NCI-H748 treated with DMSO at 0.1 percent for 48 hours (cell line): ENCODE data around the gene FUBP3.

ENCODE experiments used
- DNase-seq: peaks from one replicate; lab custom pipeline; 2025; lab: John Stamatoyannopoulos, UW

The FUBP3 gene

DNA sequence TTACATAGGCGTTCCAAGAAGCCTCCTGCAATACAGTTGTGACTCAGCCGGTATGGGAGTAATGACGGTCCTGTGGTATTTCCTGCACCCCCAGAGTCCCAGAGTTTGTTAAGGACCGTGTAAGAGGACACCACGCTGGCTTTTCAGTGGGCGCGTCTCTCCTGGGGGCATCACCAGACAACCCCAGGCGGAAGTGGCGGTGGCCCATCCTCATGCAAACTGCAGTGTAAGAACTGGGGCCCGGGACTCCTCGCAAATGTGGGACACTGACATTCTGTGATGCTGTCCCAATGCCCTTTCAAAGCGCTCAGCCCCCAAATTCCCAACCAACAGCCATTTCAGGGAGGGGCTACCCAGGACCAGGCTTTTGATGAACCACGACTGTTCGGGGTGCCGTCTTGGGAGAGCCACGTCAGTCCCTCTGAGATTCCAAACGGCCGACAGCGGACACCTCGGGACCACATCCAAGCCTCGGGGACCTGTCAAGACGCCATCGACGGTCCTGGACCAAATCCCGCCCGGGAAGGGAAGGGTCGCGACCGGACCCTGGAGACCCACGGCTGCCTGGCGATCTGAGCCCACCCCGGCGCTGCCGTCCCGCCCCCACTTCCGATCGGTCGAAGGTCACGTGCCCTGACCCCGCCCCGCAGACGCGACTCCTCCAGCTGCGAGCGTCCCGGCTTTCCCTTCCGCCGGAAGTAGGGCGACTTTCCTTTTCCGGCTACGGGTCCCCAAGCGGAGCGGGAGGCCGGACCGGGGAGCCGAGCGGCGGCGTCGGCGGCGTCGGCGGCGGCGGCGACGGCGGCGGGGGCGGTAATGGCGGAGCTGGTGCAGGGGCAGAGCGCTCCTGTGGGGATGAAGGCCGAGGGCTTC, at the start of gene FUBP3:
Gene FUBP3 (plus strand): TSS at position 713 of the 873 bp plus-strand sequence. CDS start 104 bp downstream, at position 817.
- peak; percentile 59 for DNase-seq

- DNase-seq = no peak
These were observed 48.4 kb upstream of the FUBP3 start for GRCh38 chr9:130530938-130531337.

DNA sequence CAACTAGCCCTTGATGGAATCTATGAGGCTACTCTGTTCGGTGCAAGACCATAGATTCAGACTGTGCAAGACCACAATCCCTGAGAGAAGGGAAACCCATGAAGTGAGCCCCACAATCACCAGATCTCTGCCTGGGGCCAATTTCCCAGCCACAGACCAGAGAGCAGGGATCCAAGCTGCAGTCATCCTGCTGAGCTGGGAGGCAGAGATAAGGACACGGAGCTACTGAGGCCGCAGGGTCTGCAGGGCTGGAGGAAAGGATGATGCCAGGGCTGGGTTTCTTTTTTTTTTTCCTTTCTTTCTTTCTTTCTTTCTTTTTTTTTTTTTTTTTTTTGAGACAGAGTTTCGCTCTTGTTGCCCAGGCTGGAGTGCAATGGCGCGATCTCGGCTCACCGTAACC, 47.7 kb upstream of the FUBP3 start:
- no peak for DNase-seq

- DNase-seq = no peak
These were observed 46.8 kb upstream of the FUBP3 start for GRCh38 chr9:130532426-130533080.

- DNase-seq = peak; percentile 95
These were observed 43.4 kb upstream of the FUBP3 start for GRCh38 chr9:130535818-130536521.

- DNase-seq = peak; percentile 5
These were observed 42.7 kb upstream of the FUBP3 start for GRCh38 chr9:130536701-130537107.

DNA sequence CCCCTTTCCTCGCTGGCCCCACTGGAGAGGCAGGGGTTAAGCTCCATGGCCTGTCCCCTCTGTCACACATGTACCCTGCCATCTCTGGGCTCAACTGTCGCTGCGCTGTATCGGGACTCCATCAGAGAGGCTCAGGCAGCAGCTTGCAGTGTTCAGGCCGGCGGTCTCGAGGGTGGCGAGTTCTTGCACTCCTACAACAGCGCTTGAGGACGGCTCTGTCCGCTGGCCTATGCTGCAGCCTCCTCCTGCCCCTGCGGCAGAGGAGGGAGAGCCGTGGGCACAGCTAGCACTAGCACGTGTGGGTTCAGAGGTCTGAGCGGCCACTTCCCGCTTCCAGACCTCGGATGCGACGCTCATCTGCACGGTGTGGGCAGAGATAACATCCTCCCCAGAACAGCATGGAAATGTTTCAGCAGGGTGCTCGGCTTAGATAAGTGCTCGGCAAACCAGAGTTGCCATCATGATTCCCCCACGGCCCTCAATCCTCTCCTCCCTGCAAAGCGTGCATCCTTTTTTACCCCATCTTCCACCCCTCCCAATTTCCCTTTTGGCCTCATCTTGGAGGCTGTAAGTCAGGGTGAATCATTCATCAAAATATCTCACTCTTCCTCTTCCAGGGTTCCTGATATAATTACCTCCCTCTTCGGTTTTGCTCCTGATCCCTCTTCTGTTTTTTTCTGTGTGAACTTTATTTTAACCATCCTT, 41.9 kb upstream of the FUBP3 start:
- DNase-seq = no peak

GRCh38 chr9:130539420-130540223, 39.8 kb upstream of the FUBP3 start:
- no peak for DNase-seq

DNA sequence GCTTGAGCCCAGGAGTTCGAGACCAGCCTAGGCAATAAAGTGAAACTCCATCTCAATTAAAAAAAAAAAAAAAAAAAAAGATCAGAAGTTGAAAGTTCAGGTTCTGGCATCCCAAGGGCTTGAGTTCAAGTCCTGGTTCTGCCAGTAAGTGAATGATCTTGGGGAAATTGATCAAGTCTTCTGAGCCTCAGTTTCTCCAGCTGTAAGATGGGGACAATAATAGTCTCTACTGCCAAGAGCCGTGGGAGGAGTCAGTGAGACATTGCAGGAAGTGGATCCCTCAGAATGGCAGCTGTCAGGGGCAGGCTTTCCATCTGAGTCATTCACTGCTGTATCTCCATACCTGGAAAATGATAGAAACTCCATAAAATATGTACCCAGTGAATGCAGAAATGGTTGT, 37.8 kb upstream of the FUBP3 start:
- no peak for DNase-seq

- DNase-seq = no peak
These were observed 37.3 kb upstream of the FUBP3 start for GRCh38 chr9:130542038-130542437.

DNA sequence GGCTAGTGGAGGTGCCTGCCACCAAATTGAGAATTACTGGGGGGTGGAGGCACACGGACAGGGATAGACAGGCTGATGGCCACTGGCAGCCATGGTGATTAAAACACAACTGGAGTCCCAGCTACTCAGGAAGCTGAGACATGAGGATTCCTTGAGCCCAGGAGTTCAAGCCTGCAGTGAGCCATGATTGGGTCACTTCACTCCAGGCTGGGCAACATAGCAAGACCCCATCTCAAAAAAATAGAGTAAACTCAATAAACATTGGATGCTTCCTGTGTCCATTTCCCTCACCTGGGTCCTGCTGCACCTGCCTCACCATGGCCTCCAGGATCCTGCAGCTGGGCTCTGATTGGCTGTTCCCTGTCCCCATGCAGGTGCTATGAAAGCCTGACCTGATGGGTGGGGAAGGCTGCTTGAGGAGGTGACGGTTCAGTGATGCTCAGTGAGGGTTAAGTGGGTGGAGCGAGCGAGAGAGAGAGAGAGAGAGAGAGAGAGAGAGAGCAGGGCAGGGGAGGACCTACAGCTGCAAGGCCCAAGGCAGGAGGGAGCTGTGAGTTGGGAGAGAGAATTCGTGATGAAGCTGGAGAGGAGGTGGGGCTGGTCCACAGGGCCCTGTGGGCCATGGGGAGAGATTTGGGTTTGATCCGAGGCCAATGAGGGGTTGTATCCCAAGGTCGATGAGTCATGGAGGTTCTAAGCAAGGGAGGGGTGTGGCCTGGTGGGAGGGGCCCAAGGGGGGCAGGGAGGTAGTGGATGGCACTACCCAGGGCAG, 36.7 kb upstream of the FUBP3 start:
- no peak for DNase-seq

DNA sequence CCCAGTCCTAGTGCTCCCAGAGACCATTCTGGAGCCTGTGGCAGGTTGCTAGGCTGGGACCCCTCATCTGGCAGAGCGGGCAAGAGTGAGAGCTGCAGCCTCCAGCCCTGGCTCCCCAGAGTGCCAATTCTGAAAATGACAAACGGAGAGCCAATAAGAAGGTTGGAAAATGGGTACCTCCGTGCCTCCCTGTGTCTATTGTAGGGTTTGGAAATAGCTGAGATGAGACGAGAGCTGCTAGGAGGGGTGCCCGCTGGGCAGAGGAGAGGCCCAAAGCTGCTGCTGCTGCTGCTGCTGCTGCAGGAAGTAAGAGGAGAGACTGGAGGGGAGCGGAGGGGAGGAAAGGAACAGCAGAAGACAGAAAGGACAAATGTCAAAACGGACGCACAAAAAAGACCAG, 36.0 kb upstream of the FUBP3 start:
- no peak for DNase-seq

DNA sequence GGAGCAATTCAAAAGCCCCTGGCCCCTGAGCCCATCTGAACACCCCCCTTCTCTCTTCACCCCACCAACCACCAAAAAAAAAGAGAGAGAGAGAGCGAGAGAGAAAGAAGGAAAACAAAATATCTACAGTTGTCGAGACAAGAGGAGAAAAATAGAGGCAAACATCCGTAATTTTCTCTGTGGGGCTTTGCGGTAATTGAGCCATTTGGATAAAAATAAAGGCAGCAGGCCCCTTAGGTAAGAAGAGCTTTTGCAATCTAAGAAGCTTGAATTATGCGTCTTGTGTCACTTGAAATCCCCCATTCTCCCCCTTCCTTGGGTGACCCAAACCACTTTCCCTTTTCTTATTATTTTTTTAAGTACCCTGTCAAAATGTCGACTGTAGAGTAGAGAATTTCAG, 35.5 kb upstream of the FUBP3 start:
- DNase-seq = no peak

DNA sequence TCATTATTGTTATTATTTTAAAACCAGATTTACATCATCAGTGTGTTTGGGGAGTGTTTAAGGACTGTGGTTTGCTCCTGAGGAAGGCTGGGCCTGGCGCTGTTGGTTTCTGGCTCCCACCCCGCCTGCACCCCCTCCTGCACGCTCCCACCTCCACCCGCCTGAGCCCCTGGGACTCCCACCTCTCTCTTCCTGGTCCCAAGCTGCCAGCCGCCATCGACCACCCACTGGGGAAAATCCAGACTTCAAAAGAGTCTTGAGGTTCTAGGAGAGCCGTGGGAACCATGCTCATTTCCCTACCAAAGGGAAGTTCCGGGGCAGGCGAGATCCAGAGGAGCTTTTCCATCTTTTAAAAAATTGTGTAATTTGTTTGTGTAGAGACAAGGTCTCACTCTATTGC, 35.0 kb upstream of the FUBP3 start:
- DNase-seq = no peak

- no peak for DNase-seq
These were observed 31.3 kb upstream of the FUBP3 start for GRCh38 chr9:130548103-130548502.

GRCh38 chr9:130549093-130549735, 30.2 kb upstream of the FUBP3 start:
- no peak for DNase-seq

- DNase-seq = no peak
These were observed 24.8 kb upstream of the FUBP3 start for GRCh38 chr9:130554606-130555005.

GRCh38 chr9:130555061-130555460, 24.3 kb upstream of the FUBP3 start:
- no peak for DNase-seq

DNA sequence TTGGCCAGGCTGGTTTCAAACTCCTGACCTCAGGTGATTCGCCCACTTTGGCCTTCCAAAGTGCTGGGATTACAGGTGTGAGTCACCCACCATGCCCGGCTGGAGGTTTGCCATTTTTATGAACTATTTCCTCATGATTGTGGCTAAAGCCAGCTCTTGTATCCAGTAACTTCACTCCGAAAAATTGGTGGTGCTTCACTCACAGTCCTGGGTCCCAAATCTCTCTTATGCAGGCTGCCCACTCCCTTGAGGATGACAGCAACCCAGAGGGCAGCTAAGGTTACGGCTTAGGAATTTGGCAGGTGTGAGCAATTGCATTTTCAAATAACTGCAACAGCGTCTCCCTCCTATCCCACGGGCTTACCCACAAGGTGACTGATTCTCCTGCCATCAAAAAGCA, 23.4 kb upstream of the FUBP3 start:
- DNase-seq = no peak
